Measurements from ENCODE around the gene ICAM4.

ICAM4 gene

GRCh38 chr19:10255358-10255757 is 31.4 kb upstream of the ICAM4 start:
- no peak overlapping the region for H3K9ac ChIP-seq (ENCODE audit: low read depth, low read length)
- H3K4me3 ChIP-seq (ENCODE audit: low read depth, low read length) = no peak overlapping the region
- H3K4me1 ChIP-seq (ENCODE audit: control insufficient read depth, insufficient read depth, low read length) = no peaks in the 10 kb centered on the region
- no peaks in the 10 kb centered on the region for H3K9me3 ChIP-seq (ENCODE audit: control insufficient read depth, insufficient read depth, low read length)
- H3K27me3 ChIP-seq (ENCODE audit: control insufficient read depth, insufficient read depth, low read length) = no peaks in the 10 kb centered on the region
- peaks cover 33% of the 10 kb centered on the region for H3K36me3 ChIP-seq (ENCODE audit: control insufficient read depth, insufficient read depth, low read length)

GRCh38 chr19:10256551-10256950 is 30.2 kb upstream of the ICAM4 start:
- Histone ChIP-seq H3K4me3 (ENCODE audit: low read depth, low read length) (no peak overlapping the region), H3K9me3 (ENCODE audit: control insufficient read depth, insufficient read depth, low read length) (no peaks in the 10 kb centered on the region), H3K9ac (ENCODE audit: low read depth, low read length) (no peak overlapping the region), H3K4me1 (ENCODE audit: control insufficient read depth, insufficient read depth, low read length) (no peaks in the 10 kb centered on the region), H3K36me3 (ENCODE audit: control insufficient read depth, insufficient read depth, low read length) (peaks cover 33% of the 10 kb centered on the region), H3K27me3 (ENCODE audit: control insufficient read depth, insufficient read depth, low read length) (no peaks in the 10 kb centered on the region)

GRCh38 chr19:10256970-10257615 is 29.7 kb upstream of the ICAM4 start:
- no peaks in the 10 kb centered on the region for H3K9me3 ChIP-seq (ENCODE audit: control insufficient read depth, insufficient read depth, low read length)
- no peak overlapping the region for H3K9ac ChIP-seq (ENCODE audit: low read depth, low read length)
- H3K36me3 ChIP-seq (ENCODE audit: control insufficient read depth, insufficient read depth, low read length) = peaks cover 30% of the 10 kb centered on the region
- H3K4me1 ChIP-seq (ENCODE audit: control insufficient read depth, insufficient read depth, low read length) = no peaks in the 10 kb centered on the region
- no peaks in the 10 kb centered on the region for H3K27me3 ChIP-seq (ENCODE audit: control insufficient read depth, insufficient read depth, low read length)
- H3K4me3 ChIP-seq (ENCODE audit: low read depth, low read length) = no peak overlapping the region

GRCh38 chr19:10258080-10258710 is 28.6 kb upstream of the ICAM4 start:
- no peak overlapping the region for H3K9ac ChIP-seq (ENCODE audit: low read depth, low read length)
- no peaks in the 10 kb centered on the region for H3K27me3 ChIP-seq (ENCODE audit: control insufficient read depth, insufficient read depth, low read length)
- H3K36me3 ChIP-seq (ENCODE audit: control insufficient read depth, insufficient read depth, low read length) = peaks cover 27% of the 10 kb centered on the region
- no peaks in the 10 kb centered on the region for H3K4me1 ChIP-seq (ENCODE audit: control insufficient read depth, insufficient read depth, low read length)
- H3K9me3 ChIP-seq (ENCODE audit: control insufficient read depth, insufficient read depth, low read length) = no peaks in the 10 kb centered on the region
- no peak overlapping the region for H3K4me3 ChIP-seq (ENCODE audit: low read depth, low read length)

- H3K27me3 ChIP-seq (ENCODE audit: control insufficient read depth, insufficient read depth, low read length) = no peaks in the 10 kb centered on the region
- no peak overlapping the region for H3K4me3 ChIP-seq (ENCODE audit: low read depth, low read length)
- no peak overlapping the region for H3K9ac ChIP-seq (ENCODE audit: low read depth, low read length)
- H3K36me3 ChIP-seq (ENCODE audit: control insufficient read depth, insufficient read depth, low read length) = peaks cover 27% of the 10 kb centered on the region
- no peaks in the 10 kb centered on the region for H3K9me3 ChIP-seq (ENCODE audit: control insufficient read depth, insufficient read depth, low read length)
- H3K4me1 ChIP-seq (ENCODE audit: control insufficient read depth, insufficient read depth, low read length) = no peaks in the 10 kb centered on the region
These were observed 27.4 kb upstream of the ICAM4 start for GRCh38 chr19:10259162-10259905.

GRCh38 chr19:10260141-10260584 is 26.6 kb upstream of the ICAM4 start:
- H3K9me3 ChIP-seq (ENCODE audit: control insufficient read depth, insufficient read depth, low read length) = no peaks in the 10 kb centered on the region
- H3K27me3 ChIP-seq (ENCODE audit: control insufficient read depth, insufficient read depth, low read length) = no peaks in the 10 kb centered on the region
- no peaks in the 10 kb centered on the region for H3K4me1 ChIP-seq (ENCODE audit: control insufficient read depth, insufficient read depth, low read length)
- H3K36me3 ChIP-seq (ENCODE audit: control insufficient read depth, insufficient read depth, low read length) = peaks cover 26% of the 10 kb centered on the region
- no peak overlapping the region for H3K9ac ChIP-seq (ENCODE audit: low read depth, low read length)
- H3K4me3 ChIP-seq (ENCODE audit: low read depth, low read length) = no peak overlapping the region

- no peaks in the 10 kb centered on the region for H3K4me1 ChIP-seq (ENCODE audit: control insufficient read depth, insufficient read depth, low read length)
- H3K4me3 ChIP-seq (ENCODE audit: low read depth, low read length) = no peak overlapping the region
- H3K27me3 ChIP-seq (ENCODE audit: control insufficient read depth, insufficient read depth, low read length) = no peaks in the 10 kb centered on the region
- H3K9ac ChIP-seq (ENCODE audit: low read depth, low read length) = no peak overlapping the region
- peaks cover 11% of the 10 kb centered on the region for H3K36me3 ChIP-seq (ENCODE audit: control insufficient read depth, insufficient read depth, low read length)
- no peaks in the 10 kb centered on the region for H3K9me3 ChIP-seq (ENCODE audit: control insufficient read depth, insufficient read depth, low read length)
These were observed 24.0 kb upstream of the ICAM4 start for GRCh38 chr19:10262771-10263170.

GRCh38 chr19:10266706-10267105 is 20.0 kb upstream of the ICAM4 start:
- Histone ChIP-seq H3K9me3 (ENCODE audit: control insufficient read depth, insufficient read depth, low read length) (no peaks in the 10 kb centered on the region), H3K4me3 (ENCODE audit: low read depth, low read length) (no peak overlapping the region), H3K27me3 (ENCODE audit: control insufficient read depth, insufficient read depth, low read length) (peaks cover 26% of the 10 kb centered on the region), H3K9ac (ENCODE audit: low read depth, low read length) (no peak overlapping the region), H3K4me1 (ENCODE audit: control insufficient read depth, insufficient read depth, low read length) (peaks cover 2% of the 10 kb centered on the region), H3K36me3 (ENCODE audit: control insufficient read depth, insufficient read depth, low read length) (no peaks in the 10 kb centered on the region)

GRCh38 chr19:10268071-10268470 is 18.7 kb upstream of the ICAM4 start:
- Histone ChIP-seq H3K36me3 (ENCODE audit: control insufficient read depth, insufficient read depth, low read length) (no peaks in the 10 kb centered on the region), H3K4me3 (ENCODE audit: low read depth, low read length) (no peak overlapping the region), H3K9ac (ENCODE audit: low read depth, low read length) (no peak overlapping the region), H3K4me1 (ENCODE audit: control insufficient read depth, insufficient read depth, low read length) (peaks cover 2% of the 10 kb centered on the region), H3K9me3 (ENCODE audit: control insufficient read depth, insufficient read depth, low read length) (no peaks in the 10 kb centered on the region), H3K27me3 (ENCODE audit: control insufficient read depth, insufficient read depth, low read length) (peaks cover 37% of the 10 kb centered on the region)

- Histone ChIP-seq H3K9ac (ENCODE audit: low read depth, low read length) (no peak overlapping the region), H3K4me1 (ENCODE audit: control insufficient read depth, insufficient read depth, low read length) (peaks cover 2% of the 10 kb centered on the region), H3K27me3 (ENCODE audit: control insufficient read depth, insufficient read depth, low read length) (peaks cover 37% of the 10 kb centered on the region), H3K9me3 (ENCODE audit: control insufficient read depth, insufficient read depth, low read length) (no peaks in the 10 kb centered on the region), H3K36me3 (ENCODE audit: control insufficient read depth, insufficient read depth, low read length) (no peaks in the 10 kb centered on the region), H3K4me3 (ENCODE audit: low read depth, low read length) (peak overlapping the region; percentile 58)
These were observed 17.2 kb upstream of the ICAM4 start for GRCh38 chr19:10269333-10270179.

- Histone ChIP-seq H3K9me3 (ENCODE audit: control insufficient read depth, insufficient read depth, low read length) (no peaks in the 10 kb centered on the region), H3K36me3 (ENCODE audit: control insufficient read depth, insufficient read depth, low read length) (no peaks in the 10 kb centered on the region), H3K4me1 (ENCODE audit: control insufficient read depth, insufficient read depth, low read length) (peaks cover 2% of the 10 kb centered on the region), H3K4me3 (ENCODE audit: low read depth, low read length) (peak overlapping the region; percentile 58), H3K27me3 (ENCODE audit: control insufficient read depth, insufficient read depth, low read length) (peaks cover 37% of the 10 kb centered on the region), H3K9ac (ENCODE audit: low read depth, low read length) (no peak overlapping the region)
These were observed 16.6 kb upstream of the ICAM4 start for GRCh38 chr19:10270180-10270615.

Measured in iPS-15b (cell line).